GM12878 (cell line): ENCODE data around the gene PLSCR3. TPM values are rescaled to one million over a fixed set of nuclear protein-coding genes. Genes with fewer than 3 reads are reported as not detected.

Experiments used
- ATAC-seq: fragments of 200-7000 bp; cut with Tn5 transposase; 3 replicates; pipeline ENCODE4 v1.9.1; 2020; ENCODE audit warnings: mild to moderate bottlenecking, moderate library complexity
- Bru-seq: library from RNA; stranded (reverse); fragments of 400-500 nt; gene quantifications from one replicate; lab custom pipeline; 2021; lab: Mats Ljungman, UMichigan
- BruChase-seq, 2 experiments: library from RNA; stranded (reverse); fragments of 400-500 nt; gene quantifications; one replicate each; lab custom pipeline; 2021; lab: Mats Ljungman, UMichigan
- BruUV-seq: library from RNA; stranded (reverse); fragments of 400-500 nt; replicated peaks from 2 replicates; lab custom pipeline; 2021; lab: Mats Ljungman, UMichigan
- CTCF ChIA-PET: fragments of 300-600 bp; sonication (Branson Sonifier 250); formaldehyde crosslinking; extraction: SDS; loops from one replicate; lab custom pipeline; 2021; ENCODE audit warnings: inconsistent platforms; lab: Yijun Ruan, JAX
- POLR2A ChIA-PET: fragments of 350-600 bp; formaldehyde crosslinking; extraction: SDS; loops from one replicate; lab custom pipeline; 2021; ENCODE audit warnings: inconsistent platforms; lab: Charles Lee
- RAD21 ChIA-PET: fragments of 300-600 bp; sonication (Branson Sonifier 250); formaldehyde crosslinking; loops from one replicate; lab custom pipeline; 2023; ENCODE audit warnings: antibody characterized with exemption; ENCODE audit not compliant: unreplicated experiment; lab: Charles Lee
- SMC1A ChIA-PET: fragments of 300-600 bp; sonication (Branson Sonifier 250); formaldehyde crosslinking; loops from one replicate; lab custom pipeline; 2023; ENCODE audit not compliant: unreplicated experiment, uncharacterized antibody; lab: Charles Lee
- DNase-seq: peaks from one replicate; pipeline ENCODE4 v3.0.0-alpha.2; 2011; ENCODE audit warnings: low read depth, low spot score
- FAIRE-seq: peaks from 3 replicates; lab custom pipeline; 2011; peaks lifted over from hg19 to GRCh38; lab: Jason Lieb, UNC
- H2AFZ ChIP-seq: 2 replicates; pipeline ENCODE4 v1.6.0; 2011; ENCODE audit warnings: low read depth, low read length, control low read depth; ENCODE audit not compliant: control insufficient read depth
- H3K27ac ChIP-seq: 2 replicates; pipeline ENCODE4 v1.5.1; 2011; ENCODE audit warnings: control low read depth; ENCODE audit not compliant: control insufficient read depth, insufficient read depth
- H3K27me3 ChIP-seq, 2 experiments: replicated peaks in 1 of 2; 2 replicates each; pipeline versions ENCODE4 v1.6.0 to v1.6.1; 2011; ENCODE audit warnings: low read length in 1 of 2; ENCODE audit not compliant: control insufficient read depth in 2 of 2, insufficient read depth in 2 of 2
- H3K36me3 ChIP-seq, 2 experiments: 2 replicates each; pipeline ENCODE4 v1.5.1; 2011; ENCODE audit warnings: low read length in 1 of 2; ENCODE audit not compliant: control insufficient read depth in 2 of 2, insufficient read depth in 2 of 2
- H3K4me1 ChIP-seq: 2 replicates; pipeline ENCODE4 v1.6.1; 2011; ENCODE audit warnings: mild to moderate bottlenecking, low read length, moderate library complexity, mixed read lengths; ENCODE audit not compliant: control insufficient read depth, insufficient read depth
- H3K4me2 ChIP-seq: 2 replicates; pipeline ENCODE4 v1.6.0; 2011; ENCODE audit warnings: control low read depth; ENCODE audit not compliant: control insufficient read depth, insufficient read depth
- H3K4me3 ChIP-seq: fragments of 200-600 bp; sonication (generic); 2 replicates; pipeline ENCODE4 v1.5.1; 2016
- H3K79me2 ChIP-seq: 2 replicates; pipeline ENCODE4 v1.6.0; 2011; ENCODE audit warnings: low read length; ENCODE audit not compliant: control insufficient read depth, insufficient read depth
- H3K9ac ChIP-seq: 2 replicates; pipeline ENCODE4 v1.8.0; 2011; ENCODE audit warnings: low read length, control low read depth, mixed read lengths; ENCODE audit not compliant: control insufficient read depth, insufficient read depth
- H3K9me3 ChIP-seq: replicated peaks from 3 replicates; pipeline ENCODE4 v1.5.1; 2011; ENCODE audit warnings: mild to moderate bottlenecking, low read length; ENCODE audit not compliant: control insufficient read depth, insufficient read depth
- H4K20me1 ChIP-seq: 2 replicates; pipeline ENCODE4 v1.6.0; 2011; ENCODE audit not compliant: control insufficient read depth, insufficient read depth
- CBX5 ChIP-seq: sonication (generic); IDR thresholded peaks from 2 replicates; pipeline ENCODE4 v1.6.1; 2016; ENCODE audit warnings: low read depth, moderate library complexity, mild to moderate bottlenecking, inconsistent platforms
- CHD2 ChIP-seq: IDR thresholded peaks from 2 replicates; pipeline ENCODE4 v1.6.1; 2011; ENCODE audit warnings: low read depth, low read length, improper control_type of control experiment, borderline replicate concordance
- EP300 ChIP-seq, 2 experiments: fragments of 150-350 bp in 1 of 2; IDR thresholded peaks; 2 replicates each; pipeline ENCODE4 v1.6.1; 2011 to 2012; ENCODE audit warnings: low read depth in 2 of 2, low read length in 2 of 2, borderline replicate concordance in 1 of 2, improper control_type of control experiment in 1 of 2, inconsistent platforms in 1 of 2; ENCODE audit not compliant: control insufficient read depth in 1 of 2
- FOS ChIP-seq: IDR thresholded peaks from 3 replicates; pipeline ENCODE4 v1.6.1; 2011; ENCODE audit warnings: borderline replicate concordance; ENCODE audit not compliant: insufficient read length; ENCODE audit errors: extremely low read depth
- RAD21 ChIP-seq: IDR thresholded peaks from 2 replicates; pipeline ENCODE4 v1.6.1; 2011; ENCODE audit warnings: mild to moderate bottlenecking, low read depth, low read length, moderate library complexity; ENCODE audit not compliant: insufficient read depth
- RB1 ChIP-seq: fragments of 450-650 bp; formaldehyde crosslinking; IDR thresholded peaks from 2 replicates; pipeline ENCODE4 v1.6.1; 2017; ENCODE audit warnings: mild to moderate bottlenecking, borderline replicate concordance
- SMC3 ChIP-seq: IDR thresholded peaks from 2 replicates; pipeline ENCODE4 v1.6.1; 2011; ENCODE audit warnings: low read length, improper control_type of control experiment, borderline replicate concordance
- STAT1 ChIP-seq: fragments of 450-650 bp; conservative IDR thresholded peaks from 2 replicates; pipeline ENCODE4 v1.6.1; 2014; ENCODE audit warnings: antibody characterized with exemption, mild to moderate bottlenecking
- ZSCAN29 ChIP-seq: fragments of 450-650 bp; IDR thresholded peaks from 2 replicates; pipeline ENCODE4 v1.6.1; 2017; ENCODE audit warnings: mild to moderate bottlenecking, moderate library complexity
- WGBS: methylation state at CpG from one replicate; pipeline ENCODE4 v1.1.6; 2016; ENCODE audit warnings: low lambda C conversion rate; ENCODE audit not compliant: insufficient replicate concordance, insufficient coverage; ENCODE audit errors: missing lambda C conversion rate; 5-methylcytosine and 5-hydroxymethylcytosine counted together
- in situ Hi-C: fragments of 300-500 bp; cut with MboI; formaldehyde crosslinking; loops from 9 replicates; pipeline ENCODE4 v1.14.3; 2018; ENCODE audit warnings: mixed read lengths
- intact Hi-C: fragments of 100-400 bp; cut with micrococcal nuclease; formaldehyde crosslinking; loops from one replicate; pipeline ENCODE4 v1.14.2; 2022; ENCODE audit not compliant: unreplicated experiment
- long read RNA-seq, 2 experiments: library from polyadenylated mRNA; unstranded; transcript quantifications; one replicate each; pipeline ENCODE4 v2.0.0, GENCODE V29; 2019 to 2020
- polyA minus RNA-seq, 3 experiments: library from RNA; depleted of rRNA, polyadenylated mRNA; stranded (reverse); fragments of >200 nt; gene quantifications; 2 replicates each; pipeline ENCODE4 v1.2.3, GENCODE V29; 2011
- polyA plus RNA-seq, 11 experiments: library from polyadenylated mRNA; depleted of rRNA in 4 of 11; unstranded in 6 of 11; stranded (reverse) in 5 of 11; fragments of >200 nt; fragmentation: Nextera tagmentation in 4 of 11; fragmentation: Illumina TruSeq in 1 of 11; extraction: Ambion mirVana in 4 of 11; extraction: Trizol in 1 of 11; gene quantifications; 1 replicate in 1 of 11; 2 replicates in 10 of 11; pipeline versions ENCODE4 v1.2.1 to v1.2.3, GENCODE V29; 2011 to 2016; ENCODE audit warnings: inconsistent platforms in 2 of 11, missing spikeins in 2 of 11, low read depth in 1 of 11
- total RNA-seq, 4 experiments: library from RNA; depleted of rRNA in 3 of 4; stranded (reverse); fragments of >200 nt in 3 of 4; fragmentation: Illumina TruSeq in 1 of 4; extraction: Trizol in 1 of 4; gene quantifications; 2 replicates each; pipeline versions ENCODE4 v1.2.1 to v1.2.3, GENCODE V29; 2013 to 2021
- TF ChIP-seq, protein P1 (sequence below): fragments of 450-650 bp; IDR thresholded peaks from 2 replicates; pipeline ENCODE4 v1.6.1; 2017; ENCODE audit warnings: mild to moderate bottlenecking
- TF ChIP-seq, protein P2 (sequence below): IDR thresholded peaks from 2 replicates; pipeline ENCODE4 v1.6.1; 2011; ENCODE audit warnings: mild to moderate bottlenecking, low read depth, low read length, moderate library complexity; ENCODE audit not compliant: insufficient replicate concordance
- TF ChIP-seq, protein P3 (sequence below): IDR thresholded peaks from 2 replicates; pipeline ENCODE4 v1.6.1; 2011; ENCODE audit warnings: low read depth, low read length, improper control_type of control experiment, borderline replicate concordance

Gene PLSCR3
- total RNA-seq (2013; cell fraction: nucleolus; rRNA removed): 11.3 and 15.7 TPM in 2 replicates
- 37.3 and 42.9 TPM in 2 replicates for total RNA-seq (2014; rRNA removed)
- 13.0 and 14.0 TPM in 2 replicates for total RNA-seq (2014; rRNA removed; fragmentation: Illumina TruSeq; extraction: Trizol)
- 44.2 and 45.6 TPM in 2 replicates for total RNA-seq (2021)
- polyA plus RNA-seq (2011; ENCODE audit: low read depth): 9.4 TPM
- 3.7 and 9.9 TPM in 2 replicates for polyA plus RNA-seq (2011; rRNA removed)
- polyA plus RNA-seq (2011; cell fraction: cytosol; rRNA removed): 18.2 and 22.9 TPM in 2 replicates
- polyA plus RNA-seq (2011; cell fraction: nucleus; rRNA removed): 37.6 and 43.1 TPM in 2 replicates
- 28.4 and 31.6 TPM in 2 replicates for polyA plus RNA-seq (2012)
- 16.9 and 43.8 TPM in 2 replicates for polyA plus RNA-seq (2014; fragmentation: Illumina TruSeq; extraction: Trizol)
- 10 to 100 TPM; 12.7 to 12.8 TPM for polyA plus RNA-seq (2014; fragmentation: Nextera tagmentation; extraction: Ambion mirVana)
- 50.1 and 54.2 TPM in 2 replicates for polyA plus RNA-seq (2014; rRNA removed)
- 10 to 100 TPM; 46.7 to 51.4 TPM for polyA plus RNA-seq (2016; fragmentation: Nextera tagmentation; extraction: Ambion mirVana)
- 5.8 and 10.5 TPM in 2 replicates for polyA minus RNA-seq (2011; rRNA and poly(A)+ RNA removed)
- 4.3 and 8.9 TPM in 2 replicates for polyA minus RNA-seq (2011; cell fraction: cytosol; rRNA and poly(A)+ RNA removed)
- polyA minus RNA-seq (2011; cell fraction: nucleus; rRNA and poly(A)+ RNA removed): 6.3 and 14.5 TPM in 2 replicates
- Bru-seq, nascent RNA: percentile 27 among the genes with signal in this experiment
- BruChase-seq, experiment 1, labeled RNA remaining after a 6-hour chase: percentile 18 among the genes with signal in this experiment
- percentile 12 among the genes with signal in this experiment for BruChase-seq, experiment 2, labeled RNA remaining after a 2-hour chase
- long read RNA-seq, experiment 1, partial matches to known transcripts: 5 of 14 reads
- long read RNA-seq, experiment 1, other reads (novel, unspliced or antisense): 4 of 14 reads
- long read RNA-seq, experiment 2, partial matches to known transcripts: 0 of 1 reads
- long read RNA-seq, experiment 2, other reads (novel, unspliced or antisense): 1 of 1 reads

DNA sequence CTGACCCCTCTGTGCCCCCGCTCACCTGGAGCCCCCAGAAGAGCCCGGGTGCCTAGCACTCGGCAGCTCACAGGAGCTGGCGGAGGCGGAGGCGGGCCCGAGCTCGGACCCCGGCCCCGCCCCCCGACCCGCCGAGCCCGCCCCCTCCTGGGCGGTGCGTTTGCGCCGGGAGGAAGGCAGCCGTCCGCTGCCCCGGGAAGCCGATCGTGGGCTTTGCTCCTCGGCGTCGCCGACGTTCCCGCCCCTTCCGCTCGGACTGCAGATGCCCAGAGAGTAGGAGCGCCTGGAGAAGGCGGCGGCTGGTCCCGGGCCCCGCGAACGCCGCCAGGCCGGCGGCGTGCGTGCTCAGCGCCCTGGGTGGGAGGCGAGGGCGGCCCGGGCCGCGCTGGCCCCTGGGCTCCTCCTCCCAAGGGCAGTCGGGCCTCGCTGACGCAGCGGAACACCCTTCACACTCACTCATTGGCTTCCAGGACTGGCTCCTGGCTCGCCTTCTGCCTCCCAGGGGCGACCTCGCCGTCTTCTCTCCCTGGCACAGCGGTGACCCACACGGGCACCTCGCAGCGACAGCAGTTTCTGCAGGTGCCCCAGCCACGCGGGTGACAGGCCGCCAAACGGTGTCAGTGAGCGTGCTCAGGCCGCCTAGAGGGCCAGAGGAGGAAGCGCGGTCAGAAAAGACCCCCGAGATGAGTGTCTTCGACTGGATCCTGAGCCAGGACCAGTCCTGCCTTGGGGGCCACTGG, at the start of gene PLSCR3:
TSS of gene PLSCR3 (minus strand) at position 74 of the 740 bp plus-strand sequence. CDS start 415 bp downstream, outside the sequence.
- Histone ChIP-seq H3K36me3 (no peaks in the 10 kb centered on the region), H2AFZ (peak within 1 kb of the TSS; percentile 92), H3K4me2 (peak within 1 kb of the TSS; percentile 96), H4K20me1 (no peaks in the 10 kb centered on the region), H3K4me1 (no peaks in the 10 kb centered on the region), H3K9me3 (no peaks in the 10 kb centered on the region), H3K79me2 (peaks cover 2% of the 10 kb centered on the region), H3K27ac (peak within 1 kb of the TSS; percentile 58), H3K9ac (peak within 1 kb of the TSS; percentile 85), H3K27me3 (no peaks in the 10 kb centered on the region), H3K4me3 (peak within 1 kb of the TSS; percentile 80)
- ChIA-PET RAD21 (interaction anchor here (0.6 to 1.3 kb wide), 7 partner anchors 9 to 256 kb away, joined by 3 to 10 read pairs (median 3); partner anchors contain the start of genes ACAP1, TMEM102, TMEM256 and TNFSF12), POLR2A (interaction anchor here (0.6 to 3.2 kb wide), 3 partner anchors 9 to 282 kb away, joined by 3 to 23 read pairs (median 3); partner anchors contain the start of gene TMEM256), CTCF (interaction anchor here (1.0 to 1.5 kb wide), 2 partner anchors 127 to 166 kb away, joined by 4 to 10 read pairs; partner anchors contain the start of gene SENP3), SMC1A (no interaction called here)
- intact Hi-C loops: no loop called here
- WGBS: 1% methylated on average over 52 of the region's 71 CpGs
- ATAC-seq (peak; percentile 96), FAIRE-seq (peak; percentile 65), DNase-seq (peak; percentile 26)
- in situ Hi-C loops: no loop called here
- no TSS peak for BruUV-seq
- TF ChIP-seq, protein P1, sequence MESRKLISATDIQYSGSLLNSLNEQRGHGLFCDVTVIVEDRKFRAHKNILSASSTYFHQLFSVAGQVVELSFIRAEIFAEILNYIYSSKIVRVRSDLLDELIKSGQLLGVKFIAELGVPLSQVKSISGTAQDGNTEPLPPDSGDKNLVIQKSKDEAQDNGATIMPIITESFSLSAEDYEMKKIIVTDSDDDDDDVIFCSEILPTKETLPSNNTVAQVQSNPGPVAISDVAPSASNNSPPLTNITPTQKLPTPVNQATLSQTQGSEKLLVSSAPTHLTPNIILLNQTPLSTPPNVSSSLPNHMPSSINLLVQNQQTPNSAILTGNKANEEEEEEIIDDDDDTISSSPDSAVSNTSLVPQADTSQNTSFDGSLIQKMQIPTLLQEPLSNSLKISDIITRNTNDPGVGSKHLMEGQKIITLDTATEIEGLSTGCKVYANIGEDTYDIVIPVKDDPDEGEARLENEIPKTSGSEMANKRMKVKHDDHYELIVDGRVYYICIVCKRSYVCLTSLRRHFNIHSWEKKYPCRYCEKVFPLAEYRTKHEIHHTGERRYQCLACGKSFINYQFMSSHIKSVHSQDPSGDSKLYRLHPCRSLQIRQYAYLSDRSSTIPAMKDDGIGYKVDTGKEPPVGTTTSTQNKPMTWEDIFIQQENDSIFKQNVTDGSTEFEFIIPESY: no peak
- 0 out of 2 replicates have a peak, but pooled peaks have one; percentile 53 for TF ChIP-seq RB1
- TF ChIP-seq EP300 (IDR thresholded peaks at IDR 0.05; ENCODE audit: borderline replicate concordance in 1 of 2, control insufficient read depth in 1 of 2, low read depth in 2 of 2, low read length in 2 of 2): no peak
- no peak for TF ChIP-seq ZSCAN29
- 0 out of 2 replicates have a peak, but pooled peaks have one; percentile 16 for TF ChIP-seq SMC3
- TF ChIP-seq CBX5: no peak
- peak; percentile 16; the same call in 1 of the 2 replicates for TF ChIP-seq CHD2
- 0 out of 2 replicates have a peak, but pooled peaks have one; percentile 43 for TF ChIP-seq STAT1
- TF ChIP-seq, protein P2, sequence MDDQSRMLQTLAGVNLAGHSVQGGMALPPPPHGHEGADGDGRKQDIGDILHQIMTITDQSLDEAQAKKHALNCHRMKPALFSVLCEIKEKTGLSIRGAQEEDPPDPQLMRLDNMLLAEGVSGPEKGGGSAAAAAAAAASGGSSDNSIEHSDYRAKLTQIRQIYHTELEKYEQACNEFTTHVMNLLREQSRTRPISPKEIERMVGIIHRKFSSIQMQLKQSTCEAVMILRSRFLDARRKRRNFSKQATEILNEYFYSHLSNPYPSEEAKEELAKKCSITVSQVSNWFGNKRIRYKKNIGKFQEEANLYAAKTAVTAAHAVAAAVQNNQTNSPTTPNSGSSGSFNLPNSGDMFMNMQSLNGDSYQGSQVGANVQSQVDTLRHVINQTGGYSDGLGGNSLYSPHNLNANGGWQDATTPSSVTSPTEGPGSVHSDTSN: no peak
- TF ChIP-seq, protein P3, sequence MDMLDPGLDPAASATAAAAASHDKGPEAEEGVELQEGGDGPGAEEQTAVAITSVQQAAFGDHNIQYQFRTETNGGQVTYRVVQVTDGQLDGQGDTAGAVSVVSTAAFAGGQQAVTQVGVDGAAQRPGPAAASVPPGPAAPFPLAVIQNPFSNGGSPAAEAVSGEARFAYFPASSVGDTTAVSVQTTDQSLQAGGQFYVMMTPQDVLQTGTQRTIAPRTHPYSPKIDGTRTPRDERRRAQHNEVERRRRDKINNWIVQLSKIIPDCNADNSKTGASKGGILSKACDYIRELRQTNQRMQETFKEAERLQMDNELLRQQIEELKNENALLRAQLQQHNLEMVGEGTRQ: no peak
- TF ChIP-seq FOS: no peak
- no peak for TF ChIP-seq RAD21
